ENCODE results near the gene PIF1.
A peak's percentile ranks its signal among the peaks of the same experiment; 100 is the strongest.
"Not testable (repeated sequence)": the region's sequence is repeated elsewhere in the genome, so short reads cannot be mapped to it uniquely, and the experiment has no call there.

Gene PIF1

DNA sequence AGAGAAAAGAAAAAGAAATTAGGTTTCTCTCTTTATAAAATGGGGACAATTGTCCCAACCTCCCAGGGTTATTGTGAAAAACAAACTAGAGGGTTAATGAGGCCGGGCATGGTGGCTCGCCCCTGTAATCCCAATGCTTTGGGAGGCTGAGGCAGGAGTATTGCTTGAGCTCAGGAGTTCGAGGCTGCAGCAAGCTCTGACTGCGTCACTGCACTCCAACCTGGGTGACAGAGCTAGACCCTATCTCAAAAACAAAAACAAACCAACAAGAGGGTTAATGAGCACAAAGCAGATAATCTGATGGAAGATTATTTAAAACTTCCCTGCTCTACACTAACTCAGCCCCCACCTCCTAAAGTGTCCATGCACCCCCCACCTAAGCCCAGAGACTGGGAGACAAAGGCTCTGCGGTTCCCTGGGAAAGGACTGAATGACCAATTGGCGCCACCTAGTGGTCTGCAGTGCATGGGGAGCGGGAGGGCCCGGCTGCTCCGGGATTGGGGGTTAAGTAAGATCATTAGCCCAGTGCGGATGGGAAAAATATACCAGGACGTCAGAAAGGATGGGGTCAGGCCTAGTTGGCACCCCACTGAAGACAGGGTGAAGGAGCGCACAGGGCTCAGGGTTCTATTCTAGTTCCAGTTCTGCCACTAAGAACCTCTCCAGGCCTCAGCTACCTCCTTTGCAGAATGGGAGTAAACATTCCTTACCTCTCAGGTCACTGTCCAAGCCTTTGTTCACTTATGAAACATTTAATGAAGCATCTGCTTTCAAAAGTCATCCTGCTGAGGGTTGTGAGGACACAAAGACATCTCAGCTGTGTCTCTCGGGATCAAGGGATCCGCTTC is 15.6 kb downstream of the PIF1 start:
- peak; percentile 40 to 62 (median 60) for DNase-seq (ENCODE audit: low read depth in 3 of 3)

DNA sequence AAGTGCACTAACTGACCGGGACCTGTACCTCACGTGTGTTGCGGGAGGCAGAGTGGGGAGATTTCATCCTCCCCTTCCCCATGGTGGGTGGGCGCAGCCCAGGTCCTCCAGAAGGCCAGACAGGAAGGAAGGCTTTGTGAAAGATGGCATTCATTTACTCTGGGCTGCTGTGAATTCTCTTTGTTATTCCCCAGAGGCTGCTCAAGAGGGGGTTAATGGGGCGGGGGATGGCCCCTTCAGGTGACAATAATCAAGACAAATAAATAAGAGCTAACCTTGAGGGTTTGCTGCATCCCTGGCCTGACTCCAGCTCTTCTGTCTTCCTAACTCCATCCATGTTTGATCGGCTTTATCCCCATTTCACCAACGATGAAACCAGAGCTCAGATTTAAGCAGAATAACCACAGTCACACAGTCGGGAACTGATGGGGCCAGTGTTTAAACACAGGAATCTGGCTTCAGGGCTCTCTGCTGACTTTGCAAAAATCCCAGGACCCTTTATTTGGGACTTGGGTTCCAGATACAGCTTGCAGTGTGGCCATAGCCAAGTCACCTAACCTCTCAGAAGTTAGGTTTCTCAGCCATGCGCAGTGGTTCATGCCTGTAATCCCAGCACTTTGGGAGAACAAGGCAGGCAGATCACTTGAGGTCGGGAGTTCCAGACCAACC is 16.5 kb downstream of the PIF1 start:
- DNase-seq (ENCODE audit: low read depth in 3 of 3) = no peak

DNA sequence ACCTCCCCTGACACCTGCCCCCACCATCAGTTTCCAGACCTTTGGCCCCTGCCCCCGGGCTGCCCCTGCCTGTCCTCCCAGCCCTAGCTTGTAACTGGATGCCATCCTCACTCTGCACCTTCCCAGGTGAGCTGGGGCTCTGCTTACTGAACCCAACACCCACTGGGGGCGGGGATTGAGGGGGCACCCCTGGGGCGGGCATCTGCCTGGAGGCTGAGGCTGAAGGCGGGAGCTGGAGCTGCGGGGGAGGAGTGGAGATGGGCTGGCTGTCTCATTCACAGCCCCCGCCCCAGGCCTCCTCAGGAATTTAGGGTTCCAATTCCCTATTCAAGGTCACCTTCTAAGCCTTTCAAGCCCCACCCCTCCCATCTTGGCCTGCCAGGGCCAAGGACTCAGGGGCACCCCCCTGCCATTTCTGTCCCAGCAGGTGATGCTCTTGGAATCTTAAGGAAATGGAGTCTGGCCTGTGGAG is 17.7 kb downstream of the PIF1 start:
- no peak for DNase-seq (ENCODE audit: low read depth in 3 of 3)

DNA sequence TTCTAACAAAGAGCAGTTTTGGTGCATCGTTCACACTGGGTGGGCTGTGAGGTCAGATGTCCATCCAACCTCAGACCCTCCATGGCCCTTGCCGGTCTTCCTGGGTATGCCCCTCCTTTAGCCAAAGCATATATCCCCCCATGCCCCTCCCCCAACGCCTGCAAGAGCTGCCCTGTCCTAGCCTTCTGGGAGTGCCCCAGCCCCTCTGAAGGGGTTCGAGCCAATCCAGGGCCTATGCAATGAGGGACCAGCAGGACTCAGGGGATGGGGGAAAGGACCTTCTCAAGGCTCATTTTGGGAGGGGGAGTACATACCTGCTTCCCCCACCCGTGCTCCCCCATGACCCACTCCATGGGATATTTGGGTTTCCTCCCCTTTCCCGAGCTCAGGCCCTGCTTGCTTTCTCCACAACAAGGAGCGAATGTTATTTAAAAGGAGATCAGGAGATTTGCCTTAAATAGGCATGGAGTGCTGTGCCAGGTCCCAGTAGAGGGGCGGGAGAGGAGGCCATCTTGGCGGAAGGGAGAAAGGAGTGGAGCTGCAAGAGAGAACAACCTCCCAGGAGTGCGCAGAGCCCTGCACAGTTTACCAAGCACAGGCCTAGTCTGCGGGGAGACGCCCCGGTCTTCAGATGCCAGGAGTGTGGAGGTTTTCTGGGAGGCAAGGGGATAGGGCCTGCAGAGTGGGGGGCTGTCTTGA is 18.2 kb downstream of the PIF1 start:
- DNase-seq (ENCODE audit: low read depth in 3 of 3) = no peak

DNA sequence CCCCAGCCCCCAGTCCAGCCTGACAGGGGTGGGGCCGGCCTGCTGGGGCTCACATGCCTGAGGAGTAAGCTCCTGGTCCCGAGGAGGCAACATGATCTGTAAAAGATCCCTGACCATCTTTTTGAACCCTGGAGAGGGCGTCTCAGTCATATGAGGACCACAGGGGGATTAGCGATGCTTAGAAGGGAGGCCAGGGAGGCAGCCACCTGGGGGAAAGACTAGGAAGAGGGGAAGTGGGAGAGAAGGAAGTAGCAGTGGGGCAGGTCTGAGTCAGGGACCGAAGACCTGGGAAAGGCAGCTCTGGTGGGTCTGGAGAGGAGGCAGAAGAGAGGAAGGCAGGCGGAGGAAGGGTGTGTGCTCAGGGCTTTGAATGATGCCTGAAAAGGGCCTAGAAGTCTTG is 18.9 kb downstream of the PIF1 start:
- no peak for DNase-seq (ENCODE audit: low read depth in 3 of 3)

DNA sequence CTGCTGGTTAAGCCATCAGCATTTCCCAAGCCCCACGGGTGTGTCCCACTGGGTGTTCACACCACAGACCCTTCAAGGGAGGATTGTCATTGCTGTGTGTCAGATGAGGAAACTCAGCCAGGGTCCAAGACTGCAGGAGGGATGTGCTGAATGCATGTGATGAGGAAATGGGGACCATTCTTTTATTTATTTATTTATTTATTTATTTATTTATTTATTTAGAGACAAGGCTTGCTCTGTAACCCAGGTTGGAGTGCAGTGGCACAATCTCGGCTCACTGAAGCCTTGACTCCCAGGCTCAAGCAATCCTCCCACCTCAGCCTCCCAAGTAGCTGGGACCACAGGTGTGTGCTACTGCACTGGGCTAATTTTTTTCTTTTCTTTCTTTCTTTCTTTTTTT is 20.8 kb downstream of the PIF1 start:
- no peak for DNase-seq (ENCODE audit: low read depth in 3 of 3)

DNA sequence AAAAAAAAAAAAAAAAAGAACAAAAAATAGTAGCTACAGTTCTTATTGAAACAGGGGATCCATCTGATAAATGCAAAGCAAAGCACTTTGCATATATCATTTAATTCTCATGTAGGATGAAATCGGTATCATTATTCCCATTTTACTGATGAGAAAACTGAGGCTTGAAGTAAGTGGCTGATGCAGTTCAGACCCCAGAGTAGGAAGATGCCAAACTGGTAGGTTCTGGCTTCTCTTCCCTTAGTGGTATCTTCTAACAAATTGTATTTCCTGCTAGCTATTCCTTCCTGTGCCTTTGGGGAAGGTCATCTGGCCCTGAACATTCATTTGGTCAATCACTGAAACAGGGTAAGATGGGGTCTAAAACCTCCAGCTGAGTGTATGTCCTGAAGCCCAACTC is 21.9 kb downstream of the PIF1 start:
- no peak for DNase-seq (ENCODE audit: low read depth in 3 of 3)

DNA sequence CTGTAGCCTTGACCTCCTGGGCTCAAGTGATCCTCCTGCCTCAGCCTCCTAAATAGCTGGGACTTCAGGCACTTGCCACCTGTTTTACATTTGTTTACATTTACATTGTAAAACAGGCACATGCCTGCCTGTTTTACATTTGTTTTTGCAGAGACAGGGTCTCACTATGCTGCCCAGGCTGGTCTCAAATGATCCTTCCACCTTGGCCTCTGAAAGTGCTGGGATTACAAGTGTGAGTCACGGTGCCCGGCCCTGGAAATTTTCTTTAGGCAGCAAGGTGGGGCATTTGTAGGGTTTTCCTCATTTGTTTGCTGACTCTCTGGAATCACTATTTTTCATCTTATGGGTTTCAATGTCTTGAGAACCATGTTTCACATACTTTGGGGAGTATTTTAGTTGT is 25.0 kb downstream of the PIF1 start:
- DNase-seq (ENCODE audit: low read depth in 3 of 3) = no peak

DNA sequence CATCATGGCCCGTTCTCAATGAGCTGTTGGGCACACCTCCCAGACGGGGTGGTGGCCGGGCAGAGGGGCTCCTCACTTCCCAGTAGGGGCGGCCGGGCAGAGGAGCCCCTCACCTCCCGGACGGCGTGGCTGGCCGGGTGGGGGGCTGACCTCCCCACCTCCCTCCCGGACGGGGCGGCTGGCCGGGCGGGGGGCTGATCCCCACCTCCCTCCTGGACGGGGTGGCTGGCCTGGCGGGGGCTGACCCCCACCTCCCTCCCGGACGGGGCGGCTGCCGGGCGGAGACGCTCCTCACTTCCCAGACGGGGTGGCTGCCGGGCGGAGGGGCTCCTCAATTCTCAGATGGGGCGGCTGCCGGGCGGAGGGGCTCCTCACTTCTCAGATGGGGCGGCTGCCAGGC is 26.5 kb downstream of the PIF1 start:
- not testable (repeated sequence) for DNase-seq (ENCODE audit: low read depth in 3 of 3)

DNA sequence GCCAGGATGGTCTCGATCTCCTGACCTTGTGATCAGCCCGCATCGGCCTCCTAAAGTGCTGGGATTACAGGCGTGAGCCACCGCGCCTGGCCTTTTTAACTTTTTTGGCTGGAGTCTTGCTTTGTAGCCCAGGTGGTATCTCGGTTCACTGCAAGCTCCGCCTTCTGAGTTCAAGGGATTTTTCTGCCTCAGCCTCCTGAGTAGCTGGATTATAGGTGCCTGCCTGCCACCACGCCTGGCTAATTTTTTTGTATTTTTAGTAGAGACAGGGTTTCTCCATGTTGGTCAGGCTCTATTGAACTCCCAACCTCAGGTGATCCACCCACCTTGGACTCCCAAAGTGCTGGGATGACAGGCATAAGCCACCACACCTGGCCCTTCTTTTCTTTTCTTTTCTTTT is 29.5 kb downstream of the PIF1 start:
- not testable (repeated sequence) for DNase-seq (ENCODE audit: low read depth in 3 of 3)

DNA sequence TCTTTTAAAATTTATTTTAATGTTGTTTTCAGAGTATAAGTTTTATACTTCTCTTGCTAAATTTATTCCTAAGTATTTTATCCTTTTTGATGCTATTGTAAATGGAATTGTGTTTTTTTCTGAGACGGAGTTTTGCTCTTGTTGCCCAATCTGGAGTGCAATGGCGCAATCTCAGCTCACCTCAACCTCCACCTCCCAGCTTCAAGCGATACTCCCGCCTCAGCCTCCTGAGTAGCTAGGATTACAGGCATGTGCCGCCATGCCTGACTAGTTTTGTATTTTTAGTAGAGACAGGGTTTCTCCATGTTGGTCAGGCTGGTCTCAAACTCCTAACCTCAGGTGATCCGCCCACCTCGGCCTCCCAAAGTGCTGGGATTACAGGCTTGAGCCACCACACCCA is 30.1 kb downstream of the PIF1 start:
- not testable (repeated sequence) for DNase-seq (ENCODE audit: low read depth in 3 of 3)

DNA sequence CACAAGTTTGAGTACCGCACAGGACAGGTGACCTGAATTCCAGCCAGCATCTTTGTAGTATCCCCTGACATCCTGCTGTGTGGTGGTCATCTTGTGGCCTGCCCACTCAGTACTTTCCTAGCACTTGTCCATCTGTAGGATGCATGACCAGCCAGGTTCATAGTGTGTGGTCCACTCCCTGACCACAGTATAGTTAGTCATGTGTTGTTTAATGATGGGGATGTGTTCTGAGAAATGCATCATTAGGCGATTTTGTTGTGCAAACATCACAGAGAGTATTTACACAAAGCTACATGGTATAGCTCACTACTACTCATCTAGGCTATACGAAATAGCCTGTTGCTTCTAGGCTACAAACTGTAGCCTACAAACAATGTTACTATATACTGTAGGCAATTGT is 33.2 kb downstream of the PIF1 start:
- no peak for DNase-seq (ENCODE audit: low read depth in 3 of 3)

DNA sequence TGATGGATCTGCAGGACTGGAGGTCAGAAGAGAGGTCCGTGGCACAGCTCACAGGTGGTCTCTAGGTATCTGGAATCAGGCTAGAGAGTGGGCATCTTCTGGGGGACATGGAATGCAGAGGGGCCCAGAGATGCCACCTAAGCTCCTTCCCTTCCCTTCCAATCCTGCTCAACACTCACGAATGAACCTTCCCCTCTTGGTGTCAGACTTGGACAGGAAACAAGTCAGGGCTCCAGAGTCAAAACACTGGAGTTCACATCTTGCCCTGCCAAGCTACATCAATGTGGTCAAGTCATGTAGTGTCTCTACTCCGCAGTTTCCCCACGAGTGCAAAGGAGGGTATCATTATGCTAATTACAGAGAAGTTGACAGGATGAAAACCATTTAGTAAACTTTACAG is 34.0 kb downstream of the PIF1 start:
- DNase-seq (ENCODE audit: low read depth in 3 of 3) = no peak

DNA sequence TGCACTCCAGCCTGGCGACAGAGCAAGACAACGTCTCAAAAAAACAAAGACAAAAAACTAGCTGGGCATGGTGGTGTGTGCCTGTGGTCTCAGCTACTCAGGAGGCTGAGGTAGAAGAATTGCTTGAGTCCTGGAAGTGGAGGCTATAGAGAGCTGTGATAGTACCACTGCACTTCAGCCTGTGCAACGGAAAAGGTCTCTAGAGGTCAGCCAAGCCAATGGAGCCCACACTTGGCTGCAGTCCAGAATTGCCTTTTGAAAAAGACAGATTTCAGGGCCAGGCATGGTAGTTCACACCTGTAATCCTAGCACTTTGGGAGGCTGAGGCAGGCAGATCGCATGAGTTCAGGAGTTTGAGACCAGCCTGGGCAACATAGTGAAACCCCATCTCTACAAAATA is 41.7 kb downstream of the PIF1 start:
- DNase-seq (ENCODE audit: low read depth in 3 of 3) = no peak

DNA sequence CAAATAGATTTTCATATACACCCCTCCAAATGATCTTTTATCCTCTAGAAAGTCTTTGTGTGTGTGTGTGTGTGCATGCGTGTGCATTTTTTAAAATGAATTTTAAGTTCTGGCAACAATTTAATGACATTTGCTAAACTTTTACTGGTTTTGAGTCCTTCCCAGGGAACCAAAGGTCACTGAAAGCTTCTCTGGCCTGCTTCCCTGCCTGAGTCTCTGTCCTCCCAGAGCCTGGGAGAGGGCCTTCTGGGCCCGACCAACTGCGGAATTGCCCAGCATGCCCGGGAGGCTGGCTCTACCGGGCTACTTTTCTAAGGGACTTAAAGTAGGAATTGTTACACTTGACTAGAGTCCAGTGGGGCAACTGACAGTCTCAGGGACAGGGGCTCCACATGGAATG is 42.7 kb downstream of the PIF1 start:
- DNase-seq (ENCODE audit: low read depth in 3 of 3) = no peak

DNA sequence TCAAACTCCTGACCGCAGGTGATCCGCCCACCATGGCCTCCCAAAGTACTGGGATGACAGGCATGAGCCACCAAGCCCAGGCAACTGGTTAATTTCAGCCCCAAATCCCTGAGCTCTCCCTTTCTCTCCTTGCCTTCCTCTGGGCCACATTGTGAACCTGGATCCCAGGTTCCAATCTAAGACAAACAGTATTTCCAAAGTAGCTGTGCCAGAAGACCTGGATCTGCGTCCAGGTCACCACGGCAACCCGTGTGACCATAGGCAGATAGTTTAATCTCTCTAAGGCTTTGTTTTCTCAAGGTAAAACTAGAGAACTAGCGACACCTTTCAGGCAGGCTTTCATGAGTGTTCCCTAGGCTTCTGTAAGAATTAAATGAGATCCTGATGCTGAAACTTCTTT is 44.1 kb downstream of the PIF1 start:
- DNase-seq (ENCODE audit: low read depth in 3 of 3) = no peak

DNA sequence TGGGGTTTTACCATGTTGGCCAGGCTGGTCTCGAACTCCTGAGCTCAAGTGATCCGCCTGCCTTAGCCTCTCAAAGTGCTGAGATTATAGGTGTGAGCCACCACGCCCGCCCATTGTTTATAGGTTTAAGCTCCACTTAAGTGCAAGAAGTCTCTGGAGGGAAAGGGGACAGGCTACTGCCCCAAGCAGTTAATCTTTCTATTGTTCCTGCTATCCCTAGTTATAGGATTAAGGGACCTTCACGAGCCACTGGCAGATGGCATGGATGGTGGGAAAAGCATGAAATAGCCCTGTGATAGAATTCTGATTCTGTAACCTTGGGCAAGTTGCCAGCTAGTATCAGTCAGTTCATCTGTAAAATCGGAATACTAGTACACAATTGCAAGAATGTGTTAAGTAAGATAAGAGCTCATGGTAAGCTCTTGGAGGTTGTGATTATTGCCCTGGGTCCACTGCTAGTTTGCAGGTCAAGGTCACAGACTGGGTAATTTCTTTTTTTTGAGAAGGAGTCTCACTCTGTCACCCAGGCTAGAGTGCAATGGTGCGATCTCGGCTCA is 44.8 kb downstream of the PIF1 start:
- DNase-seq (ENCODE audit: low read depth in 3 of 3) = no peak

DNA sequence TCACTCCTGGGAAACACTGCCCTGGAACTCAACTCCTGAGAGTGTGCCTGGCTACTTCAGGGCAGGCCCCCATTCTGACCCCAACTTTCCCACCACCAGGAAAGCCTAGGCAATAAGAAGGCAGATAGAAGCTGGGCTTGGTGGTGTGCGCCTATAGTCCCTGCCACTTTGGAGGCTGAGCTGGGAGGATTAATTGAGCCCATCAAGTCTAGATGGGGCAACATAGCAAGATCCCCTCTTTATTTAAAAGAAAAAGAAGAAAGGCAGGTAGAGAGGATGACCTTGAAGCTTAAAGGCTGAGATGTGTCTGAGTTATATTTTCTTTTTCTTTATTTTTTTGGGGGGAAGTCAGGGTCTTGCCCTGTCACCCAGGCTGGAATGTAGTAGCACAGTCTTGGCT is 45.8 kb downstream of the PIF1 start:
- DNase-seq (ENCODE audit: low read depth in 3 of 3) = no peak

DNA sequence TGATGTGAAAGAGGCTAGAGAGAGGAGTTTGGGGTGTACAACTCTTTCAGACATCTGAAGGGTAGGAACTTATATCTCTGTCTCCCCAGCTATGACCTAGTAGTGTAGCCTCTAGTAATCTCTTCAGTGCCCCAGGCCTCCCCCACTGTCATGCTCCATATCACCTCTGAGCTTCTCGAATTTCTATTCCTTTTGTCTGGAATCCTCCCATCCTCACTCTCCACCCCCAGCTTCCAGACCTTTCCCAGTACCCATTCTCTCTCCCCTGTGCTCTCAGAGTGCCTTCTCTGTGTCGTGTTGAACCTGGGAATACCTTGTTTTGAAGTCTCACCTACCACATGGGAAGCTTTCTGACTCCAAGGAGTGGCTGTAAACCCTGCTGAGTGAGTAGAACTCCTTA is 46.4 kb downstream of the PIF1 start:
- DNase-seq (ENCODE audit: low read depth in 3 of 3) = no peak

DNA sequence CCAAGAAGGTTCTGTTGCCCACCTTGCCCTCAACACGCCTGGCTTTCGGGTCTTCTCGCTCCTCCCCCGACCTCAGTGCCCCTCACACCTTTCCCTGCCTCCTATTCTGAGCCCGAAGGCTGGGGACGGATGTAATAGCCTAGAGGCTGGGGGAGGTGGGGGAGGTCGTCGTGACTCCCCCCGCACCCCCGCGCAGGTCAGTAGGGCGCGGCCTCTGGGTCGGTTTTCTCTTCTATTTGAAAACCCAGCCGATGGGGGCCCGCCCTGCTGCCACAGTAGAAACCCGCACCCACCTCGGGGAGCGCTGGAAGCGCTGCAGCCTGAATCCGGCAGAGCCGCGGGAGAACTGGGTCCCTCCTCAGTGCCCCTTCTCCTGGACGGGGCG is 49.1 kb downstream of the PIF1 start:
- DNase-seq (ENCODE audit: low read depth in 3 of 3) = no peak

DNA sequence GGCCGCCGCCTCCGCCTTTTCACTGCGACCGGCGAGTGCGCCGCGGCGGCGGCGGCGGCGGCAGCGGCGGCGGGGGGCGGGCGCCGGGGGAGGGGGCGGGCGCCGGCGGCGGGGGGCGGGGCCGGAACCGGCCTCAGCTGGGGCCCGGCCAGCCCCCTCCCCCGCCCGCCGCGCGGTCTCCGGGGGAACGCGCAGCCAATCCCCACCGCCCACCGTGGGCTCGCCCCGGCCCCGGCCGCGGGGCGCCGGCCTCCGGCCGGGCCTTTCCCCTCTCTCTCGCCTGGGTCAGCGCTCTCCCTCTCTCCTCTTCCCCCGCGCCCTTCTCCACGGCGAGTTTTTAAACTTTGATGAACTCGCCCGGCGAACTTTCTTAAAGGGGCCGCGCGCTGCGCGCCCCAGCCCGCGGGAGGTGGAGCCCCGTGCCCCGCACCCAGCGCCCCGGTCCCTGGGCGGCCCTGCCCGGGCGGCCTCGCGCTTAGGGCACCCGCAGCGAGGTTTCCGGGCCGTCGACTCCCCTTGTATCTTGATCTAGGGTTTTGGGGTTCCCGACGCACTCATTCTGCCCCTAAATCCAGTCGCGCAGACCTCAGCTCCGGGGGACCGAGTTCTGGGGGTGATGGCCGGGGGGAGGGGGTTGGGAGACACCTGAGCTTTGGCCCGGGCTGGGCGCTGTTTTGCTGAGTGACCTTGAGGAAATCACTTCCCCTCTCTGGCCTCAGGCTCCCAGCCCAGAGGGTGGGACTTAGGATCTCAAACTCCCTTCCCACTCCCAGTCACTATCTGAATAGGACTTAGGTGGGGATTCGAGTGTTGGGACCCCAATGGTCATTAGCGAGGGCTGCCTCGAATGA is 49.7 kb downstream of the PIF1 start, which contains the start of gene RBPMS2:
Gene RBPMS2 (minus strand): TSS at position 39 of the 851 bp plus-strand sequence. CDS start 270 bp downstream, outside the sequence.
- DNase-seq (ENCODE audit: low read depth in 3 of 3) = no peak
